ENCODE results near the gene KLRC3. TPM values are rescaled to one million over a fixed set of nuclear protein-coding genes. Genes with fewer than 3 reads are reported as not detected.
"Not testable (repeated sequence)": the region's sequence is repeated elsewhere in the genome, so short reads cannot be mapped to it uniquely, and the experiment has no call there.

The KLRC3 gene
- total and polyA plus RNA-seq, 4 donors = 0.08 to 0.50 (median 0.14) TPM; not detected in 1

GRCh38 chr12:10368206-10369171, 51.9 kb downstream of the KLRC3 start:
- Histone ChIP-seq H3K9ac (ENCODE audit: low read depth in 1 of 2, low read length in 2 of 2) (no peak overlapping the region), H3K36me3 (ENCODE audit: control insufficient read depth in 4 of 4, insufficient read depth in 3 of 4, low read depth in 1 of 4, low read length in 3 of 4) (no peaks in the 10 kb centered on the region), H3K4me1 (ENCODE audit: control insufficient read depth in 4 of 4, insufficient read depth in 4 of 4, low read length in 3 of 4) (peaks cover 3 to 18% (median 11%) of the 10 kb centered on the region in 4 donors), H3K27ac (ENCODE audit: low read depth in 1 of 2, low read length in 2 of 2) (no peak overlapping the region), H3K9me3 (ENCODE audit: control insufficient read depth in 4 of 4, low read length in 3 of 4) (no peaks in the 10 kb centered on the region), H3K27me3 (ENCODE audit: control insufficient read depth in 4 of 4, insufficient read depth in 4 of 4, low read length in 3 of 4) (no peaks in the 10 kb centered on the region), H3K4me3 (ENCODE audit: low read depth in 1 of 3, low read length in 3 of 3) (no peak overlapping the region)
- TF ChIP-seq RAD21 (IDR thresholded peaks at IDR 0.05) (no peak), YY1 (IDR thresholded peaks at IDR 0.05) (no peak), NR2F2 (IDR thresholded peaks at IDR 0.05) (no peak), HNF4A (conservative IDR thresholded peaks at IDR 0.05) (no peak), GABPA (IDR thresholded peaks at IDR 0.05 in 1 of 2, conservative IDR thresholded peaks at IDR 0.05 in 1 of 2) (no peak), FOXA1 (IDR thresholded peaks at IDR 0.05) (no peak), HNF4G (IDR thresholded peaks at IDR 0.05) (no peak), REST (IDR thresholded peaks at IDR 0.05) (no peak), EGR1 (IDR thresholded peaks at IDR 0.05; ENCODE audit: low read depth in 2 of 2) (no peak), JUND (IDR thresholded peaks at IDR 0.05) (no peak), TAF1 (conservative IDR thresholded peaks at IDR 0.05) (no peak), ZBTB33 (IDR thresholded peaks at IDR 0.05) (no peak), ATF3 (IDR thresholded peaks at IDR 0.05) (no peak), MAX (IDR thresholded peaks at IDR 0.05) (no peak), CTCF (IDR thresholded peaks at IDR 0.05; ENCODE audit: low read depth, low read length, missing input control) (no peak), RXRA (IDR thresholded peaks at IDR 0.05) (no peak), FOXA2 (IDR thresholded peaks at IDR 0.05) (no peak), SP1 (IDR thresholded peaks at IDR 0.05) (no peak)
- no peak for DNase-seq (ENCODE audit: low spot score)
- WGBS = 89% methylated on average over 10 of the region's 10 CpGs

- H3K9ac ChIP-seq (ENCODE audit: low read depth in 1 of 2, low read length in 2 of 2); H3K27me3 ChIP-seq (ENCODE audit: control insufficient read depth in 4 of 4, insufficient read depth in 4 of 4, low read length in 3 of 4); H3K27ac ChIP-seq (ENCODE audit: low read depth in 1 of 2, low read length in 2 of 2); H3K36me3 ChIP-seq (ENCODE audit: control insufficient read depth in 4 of 4, insufficient read depth in 3 of 4, low read depth in 1 of 4, low read length in 3 of 4); H3K4me3 ChIP-seq (ENCODE audit: low read depth in 1 of 3, low read length in 3 of 3); H3K9me3 ChIP-seq (ENCODE audit: control insufficient read depth in 4 of 4, low read length in 3 of 4); DNase-seq (ENCODE audit: low spot score): not testable (repeated sequence)
- 73% methylated on average over 4 of the region's 4 CpGs for WGBS
- H3K4me1 ChIP-seq (ENCODE audit: control insufficient read depth in 4 of 4, insufficient read depth in 4 of 4, low read length in 3 of 4) = peaks cover 3 to 22% (median 11%) of the 10 kb centered on the region in 4 donors
Observed at GRCh38 chr12:10367714-10368113, 52.7 kb downstream of the KLRC3 start.
